ENCODE measurements around the gene PJA1.

The PJA1 gene

GRCh38 chrX:69140837-69141236 lies 24.4 kb downstream of the PJA1 start:
- no peak for DNase-seq

GRCh38 chrX:69139516-69139915 lies 25.7 kb downstream of the PJA1 start:
- DNase-seq = no peak

GRCh38 chrX:69138512-69138911 lies 26.7 kb downstream of the PJA1 start:
- no peak for DNase-seq

- DNase-seq = no peak
Measured at GRCh38 chrX:69138118-69138390, 27.2 kb downstream of the PJA1 start.

- no peak for DNase-seq
Measured at GRCh38 chrX:69137371-69138117, 27.7 kb downstream of the PJA1 start.

GRCh38 chrX:69136546-69137331 lies 28.5 kb downstream of the PJA1 start:
- peak; percentile 23 for DNase-seq

- peak; percentile 33 for DNase-seq
Measured at GRCh38 chrX:69133921-69134542, 31.2 kb downstream of the PJA1 start.

GRCh38 chrX:69131886-69132285 lies 33.4 kb downstream of the PJA1 start:
- peak; percentile 38 for DNase-seq

- DNase-seq = no peak
Measured at GRCh38 chrX:69130439-69130838, 34.8 kb downstream of the PJA1 start.

GRCh38 chrX:69128588-69128987 lies 36.7 kb downstream of the PJA1 start:
- no peak for DNase-seq

GRCh38 chrX:69127466-69127865 lies 37.8 kb downstream of the PJA1 start:
- DNase-seq = no peak

- no peak for DNase-seq
Measured at GRCh38 chrX:69126642-69127041, 38.6 kb downstream of the PJA1 start.

- no peak for DNase-seq
Measured at GRCh38 chrX:69125094-69125493, 40.2 kb downstream of the PJA1 start.

- DNase-seq = no peak
Measured at GRCh38 chrX:69124108-69124507, 41.1 kb downstream of the PJA1 start.

GRCh38 chrX:69123481-69123880 lies 41.8 kb downstream of the PJA1 start:
- DNase-seq = no peak

- no peak for DNase-seq
Measured at GRCh38 chrX:69121321-69122000, 43.8 kb downstream of the PJA1 start.

GRCh38 chrX:69120476-69120875 lies 44.8 kb downstream of the PJA1 start:
- no peak for DNase-seq

- DNase-seq = no peak
Measured at GRCh38 chrX:69119122-69119521, 46.1 kb downstream of the PJA1 start.

- DNase-seq = no peak
Measured at GRCh38 chrX:69117876-69118526, 47.3 kb downstream of the PJA1 start.

- DNase-seq = no peak
Measured at GRCh38 chrX:69116077-69116476, 49.2 kb downstream of the PJA1 start.

GRCh38 chrX:69113723-69114122 lies 51.5 kb downstream of the PJA1 start:
- DNase-seq = no peak

Measured in NCI-H146 (cell line).